HepG2 (cell line): Measurements from ENCODE around the gene TIMELESS. TPM values are rescaled to one million over a fixed set of nuclear protein-coding genes. Genes with fewer than 3 reads are reported as not detected.

Experiments
- ATAC-seq: fragments of 200-7000 bp; cut with Tn5 transposase; 3 replicates; pipeline ENCODE4 v1.9.1; 2020; ENCODE audit warnings: mild to moderate bottlenecking, moderate library complexity
- BruUV-seq: library from RNA; stranded (reverse); fragments of 400-500 nt; replicated peaks from 2 replicates; lab custom pipeline; 2021; lab: Mats Ljungman, UMichigan
- CTCF ChIA-PET: fragments of 300-600 bp; formaldehyde crosslinking; extraction: SDS; loops from one replicate; lab custom pipeline; 2021; ENCODE audit warnings: low total read pairs, inconsistent platforms, low intra/inter-chr PET ratio; lab: Yijun Ruan, JAX
- POLR2A ChIA-PET: fragments of 350-600 bp; sonication (Branson Sonifier 250); formaldehyde crosslinking; loops from one replicate; lab custom pipeline; 2020; ENCODE audit warnings: antibody characterized with exemption, inconsistent platforms; lab: Yijun Ruan, JAX
- DNase-seq: peaks from one replicate; pipeline ENCODE4 v3.0.0-alpha.2; 2015; ENCODE audit warnings: low spot score
- FAIRE-seq: peaks from 3 replicates; lab custom pipeline; 2011; peaks lifted over from hg19 to GRCh38; lab: Jason Lieb, UNC
- H2AFZ ChIP-seq: one replicate; pipeline ENCODE4 v1.6.1; 2011; ENCODE audit warnings: low read length, inconsistent platforms
- H3K27ac ChIP-seq: fragments of 300-600 bp; 3 replicates; pipeline ENCODE4 v1.8.0; 2011; ENCODE audit warnings: mixed run types, mild to moderate bottlenecking, mixed read lengths, low read length, inconsistent platforms; ENCODE audit not compliant: insufficient read depth; ENCODE audit errors: extremely low read length
- H3K27me3 ChIP-seq, 2 experiments: fragments of 200-600 bp in 1 of 2; 2 replicates in 1 of 2; 3 replicates in 1 of 2; pipeline versions ENCODE4 v1.6.0 to v1.8.0; 2011; ENCODE audit warnings: low read length in 2 of 2, mild to moderate bottlenecking in 2 of 2, moderate library complexity in 2 of 2, inconsistent platforms in 1 of 2; ENCODE audit not compliant: insufficient read depth in 2 of 2, control insufficient read depth in 1 of 2
- H3K36me3 ChIP-seq, 2 experiments: fragments of 200-600 bp in 1 of 2; replicated peaks in 1 of 2; 2 replicates in 1 of 2; 3 replicates in 1 of 2; pipeline versions ENCODE4 v1.5.1 to v1.8.0; 2011; ENCODE audit warnings: low read length in 2 of 2, inconsistent platforms in 1 of 2; ENCODE audit not compliant: insufficient read depth in 2 of 2, control insufficient read depth in 1 of 2
- H3K4me1 ChIP-seq: 2 replicates; pipeline ENCODE4 v1.5.1; 2012; ENCODE audit warnings: low read length, inconsistent platforms; ENCODE audit not compliant: insufficient read depth
- H3K4me2 ChIP-seq: 2 replicates; pipeline ENCODE4 v1.6.0; 2011; ENCODE audit warnings: low read depth, low read length, inconsistent platforms
- H3K4me3 ChIP-seq, 3 experiments: fragments of 200-600 bp in 1 of 3; sonication (generic), shearing (Covaris generic) in 1 of 3; replicated peaks in 1 of 3; 2 replicates each; pipeline ENCODE4 v1.5.1; 2011 to 2016; ENCODE audit warnings: low read length in 3 of 3, inconsistent platforms in 2 of 3, low read depth in 2 of 3, mild to moderate bottlenecking in 2 of 3, control low read depth in 1 of 3, mixed read lengths in 1 of 3; ENCODE audit not compliant: insufficient read depth in 1 of 3
- H3K79me2 ChIP-seq: one replicate; pipeline ENCODE4 v1.6.1; 2011; ENCODE audit warnings: low read length, inconsistent platforms; ENCODE audit not compliant: insufficient read depth
- H3K9ac ChIP-seq: 2 replicates; pipeline ENCODE4 v1.6.0; 2011; ENCODE audit warnings: mild to moderate bottlenecking, low read depth, low read length, inconsistent platforms; ENCODE audit not compliant: insufficient read depth
- H3K9me3 ChIP-seq: 2 replicates; pipeline ENCODE4 v1.5.1; 2012; ENCODE audit warnings: mild to moderate bottlenecking, low read length
- H4K20me1 ChIP-seq: 2 replicates; pipeline ENCODE4 v1.6.0; 2011; ENCODE audit warnings: inconsistent platforms, mild to moderate bottlenecking, low read length, moderate library complexity; ENCODE audit not compliant: insufficient read depth
- FOXO1 ChIP-seq: sonication (generic); formaldehyde crosslinking; IDR thresholded peaks from 2 replicates; pipeline ENCODE4 v1.4.0; 2020; ENCODE audit warnings: missing genetic modification reagents
- HNF1B ChIP-seq: sonication (generic); formaldehyde crosslinking; IDR thresholded peaks from 2 replicates; pipeline ENCODE4 v1.5.1; 2020; ENCODE audit warnings: mild to moderate bottlenecking, moderate library complexity, missing genetic modification reagents
- JUN ChIP-seq: sonication (generic); formaldehyde crosslinking; IDR thresholded peaks from 2 replicates; pipeline ENCODE4 v1.4.0; 2020; ENCODE audit warnings: mild to moderate bottlenecking, missing genetic modification reagents
- KLF6 ChIP-seq: IDR thresholded peaks from 2 replicates; pipeline ENCODE4 v1.8.0; 2016; ENCODE audit warnings: missing biosample characterization, missing genetic modification reagents
- POLR2A ChIP-seq, 2 experiments: IDR thresholded peaks; 2 replicates each; pipeline ENCODE4 v1.6.1; 2011; ENCODE audit warnings: low read depth in 2 of 2, low read length in 2 of 2, mild to moderate bottlenecking in 1 of 2, moderate library complexity in 1 of 2; ENCODE audit not compliant: insufficient read depth in 1 of 2
- RFX5 ChIP-seq: IDR thresholded peaks from 2 replicates; pipeline ENCODE4 v1.6.1; 2011; ENCODE audit warnings: low read depth, low read length, improper control_type of control experiment
- TBX3 ChIP-seq: fragments of 450-650 bp; IDR thresholded peaks from 2 replicates; pipeline ENCODE4 v1.6.1; 2017; ENCODE audit warnings: antibody characterized with exemption, mild to moderate bottlenecking, inconsistent platforms, borderline replicate concordance
- ZNF704 ChIP-seq: sonication (generic); formaldehyde crosslinking; IDR thresholded peaks from 2 replicates; pipeline ENCODE4 v1.8.1; 2023; ENCODE audit warnings: mild to moderate bottlenecking, inconsistent platforms, moderate library complexity, missing genetic modification reagents, borderline replicate concordance
- WGBS: methylation state at CpG from one replicate; pipeline ENCODE4 v1.1.6; 2017; ENCODE audit warnings: low lambda C conversion rate; 5-methylcytosine and 5-hydroxymethylcytosine counted together
- in situ Hi-C: cut with HindIII; loops from 2 replicates; pipeline ENCODE4 v1.10.0; 2017; ENCODE audit warnings: low pct_unique_long_range_greater_than_20kb; ENCODE audit not compliant: extremely low pct_ligation_motif_present
- intact Hi-C: fragments of 100-400 bp; cut with micrococcal nuclease; formaldehyde crosslinking; loops from one replicate; pipeline ENCODE4 v1.10.0; 2022; ENCODE audit not compliant: unreplicated experiment
- polyA plus RNA-seq, 8 experiments: library from polyadenylated mRNA; depleted of rRNA in 3 of 8; stranded (reverse) in 7 of 8; unstranded in 1 of 8; fragments of >200 nt; fragmentation: Illumina TruSeq in 4 of 8; extraction: Trizol in 4 of 8; gene quantifications; 2 replicates each; pipeline versions ENCODE4 v1.2.1 to v1.2.3, GENCODE V29; 2011 to 2016; ENCODE audit warnings: low read depth in 4 of 8, missing spikeins in 1 of 8, mixed read lengths in 1 of 8; ENCODE audit not compliant: insufficient read depth in 1 of 8
- total RNA-seq, 5 experiments: library from RNA; depleted of rRNA; stranded (reverse); fragments of >200 nt; fragmentation: Illumina TruSeq; extraction: Trizol; gene quantifications; 2 replicates each; pipeline ENCODE4 v1.2.3, GENCODE V29; 2016; ENCODE audit warnings: low read depth in 1 of 5

Gene TIMELESS
- total and polyA plus RNA-seq, 2 of the 13 experiments (the other 11 are each of a cell fraction or from before 2014, with no cell fraction given): 4.0 to 20.3 TPM

- 92% methylated on average over 5 of the region's 6 CpGs for WGBS
- peaks cover 16% of the 10 kb centered on the region for H3K4me1 ChIP-seq
- H3K27ac ChIP-seq: peak overlapping the region; percentile 47
- no peak overlapping the region for H3K9ac ChIP-seq
- in situ Hi-C loops: no loop called here
- no peaks in the 10 kb centered on the region for H3K9me3 ChIP-seq
- ChIA-PET CTCF (no interaction called here), POLR2A (interaction anchor here (1.3 kb wide), 1 partner anchor 10 kb away, joined by 6 read pairs; the partner anchor contains the start of gene GLS2)
- no peaks in the 10 kb centered on the region for H3K27me3 ChIP-seq
- FAIRE-seq: no peak
- DNase-seq: no peak
- intact Hi-C loops: no loop called here
- ATAC-seq: no peak
- H3K79me2 ChIP-seq: no peaks in the 10 kb centered on the region
- H2AFZ ChIP-seq: no peak overlapping the region
- H3K4me2 ChIP-seq: no peak overlapping the region
- no peak overlapping the region for H3K4me3 ChIP-seq
- TF ChIP-seq POLR2A (IDR thresholded peaks at IDR 0.05; ENCODE audit: insufficient read depth in 1 of 2, low read depth in 2 of 2, low read length in 2 of 2) (peak in 1 of 2 experiments; percentile 17; a peak in 1 of 4 replicates), KLF6 (CRISPR knock-in tag) (no peak)
- no TSS peak for BruUV-seq
- no peaks in the 10 kb centered on the region for H4K20me1 ChIP-seq
- H3K36me3 ChIP-seq: peaks cover 2 to 5% of the 10 kb centered on the region in 2 experiments; a peak in 4 of 5 replicates
Measured at GRCh38 chr12:56477521-56478225, 28.4 kb upstream of the TIMELESS start.

- Histone ChIP-seq H3K4me3 (no peak overlapping the region), H3K27me3 (no peaks in the 10 kb centered on the region), H3K9me3 (no peaks in the 10 kb centered on the region), H3K79me2 (no peaks in the 10 kb centered on the region), H4K20me1 (no peaks in the 10 kb centered on the region), H3K4me1 (peaks cover 16% of the 10 kb centered on the region), H3K36me3 (peaks cover 2 to 5% of the 10 kb centered on the region in 2 experiments; a peak in 4 of 5 replicates), H3K27ac (peak overlapping the region; percentile 47), H2AFZ (no peak overlapping the region), H3K9ac (no peak overlapping the region), H3K4me2 (no peak overlapping the region)
- FAIRE-seq (peak; percentile 39), DNase-seq (peak; percentile 69), ATAC-seq (peak; percentile 94)
- intact Hi-C loops: no loop called here
- CTCF ChIA-PET: no interaction called here
- WGBS: no CpG with 5 or more reads among the region's 1 CpG
- BruUV-seq: no TSS peak
- in situ Hi-C loops: no loop called here
- POLR2A ChIA-PET: interaction anchor here (0.8 to 1.3 kb wide), 2 partner anchors 11 to 14 kb away, joined by 3 to 6 read pairs; partner anchors contain the start of gene GLS2
- TF ChIP-seq ZNF704 (no peak), RFX5 (peak; percentile 49; the same call in 1 of the 2 replicates), TBX3 (peak; percentile 92), JUN (CRISPR knock-in tag) (no peak), HNF1B (CRISPR knock-in tag) (peak; percentile 51; the same call in 1 of the 2 replicates), FOXO1 (CRISPR knock-in tag) (0 out of 2 replicates have a peak, but pooled peaks have one; percentile 18)
Measured at GRCh38 chr12:56476972-56477432, 27.8 kb upstream of the TIMELESS start.
